AG08396 (cell line): ENCODE measurements around the gene CD9.
"Not testable (repeated sequence)": the region's sequence is repeated elsewhere in the genome, so short reads cannot be mapped to it uniquely, and the experiment has no call there.

Source experiments
- DNase-seq: peaks from one replicate; pipeline ENCODE4 v3.0.0; 2012; ENCODE audit warnings: low spot score, mixed read lengths

The CD9 gene, protein sequence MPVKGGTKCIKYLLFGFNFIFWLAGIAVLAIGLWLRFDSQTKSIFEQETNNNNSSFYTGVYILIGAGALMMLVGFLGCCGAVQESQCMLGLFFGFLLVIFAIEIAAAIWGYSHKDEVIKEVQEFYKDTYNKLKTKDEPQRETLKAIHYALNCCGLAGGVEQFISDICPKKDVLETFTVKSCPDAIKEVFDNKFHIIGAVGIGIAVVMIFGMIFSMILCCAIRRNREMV

DNA sequence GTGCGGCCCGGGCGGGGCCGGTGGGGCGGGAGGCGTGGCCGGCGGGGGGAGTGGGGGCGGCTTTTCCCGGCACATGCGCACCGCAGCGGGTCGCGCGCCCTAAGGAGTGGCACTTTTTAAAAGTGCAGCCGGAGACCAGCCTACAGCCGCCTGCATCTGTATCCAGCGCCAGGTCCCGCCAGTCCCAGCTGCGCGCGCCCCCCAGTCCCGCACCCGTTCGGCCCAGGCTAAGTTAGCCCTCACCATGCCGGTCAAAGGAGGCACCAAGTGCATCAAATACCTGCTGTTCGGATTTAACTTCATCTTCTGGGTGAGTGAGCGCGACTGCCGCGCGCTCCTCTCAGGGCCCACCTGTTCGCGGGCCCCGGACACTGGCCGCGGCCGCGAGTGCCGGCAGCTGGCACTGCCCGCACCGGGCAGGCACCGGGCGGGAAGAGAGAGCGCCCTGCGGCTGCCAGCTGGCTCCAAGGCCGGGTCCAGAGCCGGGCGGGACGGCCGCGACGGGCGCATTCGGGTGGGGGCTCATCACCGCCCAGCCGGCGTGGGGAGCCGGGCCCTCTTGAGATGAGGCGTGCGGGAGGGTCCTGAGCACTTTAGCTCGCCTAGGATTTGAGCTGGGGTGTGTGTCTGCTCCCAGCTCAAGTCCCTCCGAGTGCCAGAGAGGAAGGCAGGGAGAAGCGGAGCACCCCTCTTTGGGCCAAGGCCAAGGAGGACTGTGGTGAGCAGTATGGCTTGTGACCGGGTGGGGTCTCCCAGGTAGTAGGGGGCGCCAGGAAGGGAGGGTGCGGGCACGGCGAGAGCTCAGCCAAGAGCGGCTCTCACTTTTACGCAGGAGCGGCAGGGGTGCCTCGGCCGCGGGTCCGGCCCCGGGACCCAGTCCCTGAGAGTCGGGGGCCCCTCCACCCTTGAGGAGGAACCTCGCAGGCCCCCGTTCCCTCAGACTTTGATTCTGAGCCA is at the start of gene CD9:
Gene CD9, plus strand, starts transcription at position 145 of the 957 bp plus-strand sequence. Its CDS starts 100 bp downstream, at position 245.
- peak; percentile 94 for DNase-seq

DNA sequence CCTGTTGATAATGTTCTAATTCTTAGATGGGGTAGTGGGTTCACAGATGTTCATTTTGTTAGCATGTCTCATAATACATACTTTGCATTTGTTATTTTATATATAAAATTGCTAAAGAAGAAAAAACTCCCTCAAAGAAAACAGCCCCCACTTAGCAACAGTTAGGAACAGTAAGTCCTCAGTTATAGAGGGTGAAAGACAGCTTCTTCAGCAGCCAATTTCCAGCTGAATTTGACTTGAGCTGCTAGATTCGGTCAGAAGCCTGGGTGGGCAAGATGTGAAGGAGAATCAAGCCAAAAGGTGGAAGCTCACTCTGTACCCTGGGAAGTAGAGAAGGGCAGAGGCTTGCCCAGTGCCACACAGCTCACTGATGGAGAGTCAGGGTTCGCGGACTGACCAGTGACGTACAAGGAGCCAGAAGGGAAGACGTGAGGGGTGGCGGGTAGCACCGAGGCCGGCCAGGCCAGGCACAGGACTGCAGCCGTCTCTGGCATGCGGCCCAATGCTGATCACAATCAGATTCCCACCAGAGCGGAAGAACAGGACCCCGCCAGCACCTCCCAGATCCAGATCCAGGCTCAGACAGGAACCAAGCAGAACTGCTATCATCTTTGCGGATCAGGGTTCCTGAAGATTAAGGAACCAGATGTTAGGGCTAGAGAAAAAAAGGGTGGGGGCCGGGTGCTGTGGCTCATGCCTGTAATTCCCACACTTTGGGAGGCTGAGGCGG is 45.3 kb upstream of the CD9 start:
- no peak for DNase-seq

DNA sequence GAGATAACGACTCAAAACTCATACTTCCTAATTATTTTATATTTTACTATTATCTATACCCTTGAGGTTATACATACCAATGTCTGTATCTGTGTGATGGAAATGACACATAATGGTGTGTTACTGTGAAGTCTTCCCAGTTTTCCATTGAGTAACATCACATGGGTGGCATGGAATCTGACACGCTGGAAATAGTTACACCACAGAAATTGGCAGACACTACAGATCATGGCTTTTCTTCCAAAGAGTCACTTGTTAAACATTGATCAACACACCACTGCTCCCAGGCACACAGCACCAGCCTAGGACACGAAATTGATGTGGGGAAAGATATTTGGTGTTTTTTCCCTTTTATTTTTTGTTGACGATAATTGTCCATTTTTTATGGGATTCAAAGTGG is 42.7 kb upstream of the CD9 start:
- DNase-seq: no peak

DNA sequence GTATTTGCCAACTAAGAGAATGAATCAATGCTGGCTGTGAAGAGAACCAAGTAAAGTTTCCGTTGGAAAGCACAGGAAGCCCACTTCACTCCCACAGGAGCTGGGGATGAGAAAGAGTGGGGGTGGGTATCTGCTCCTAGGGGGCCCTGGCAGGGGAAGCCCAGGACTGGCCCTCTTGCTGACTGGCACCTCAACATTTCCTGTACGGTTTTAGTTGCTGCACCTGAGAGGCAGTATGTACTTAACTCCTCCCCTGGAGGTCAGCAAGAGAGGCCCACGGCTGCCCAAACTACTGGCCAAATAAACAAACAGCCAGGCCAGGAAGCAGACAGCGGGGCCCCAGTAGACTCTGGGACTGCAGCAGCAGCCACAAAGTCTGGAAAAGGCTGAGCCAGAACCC is 41.9 kb upstream of the CD9 start:
- no peak for DNase-seq

DNA sequence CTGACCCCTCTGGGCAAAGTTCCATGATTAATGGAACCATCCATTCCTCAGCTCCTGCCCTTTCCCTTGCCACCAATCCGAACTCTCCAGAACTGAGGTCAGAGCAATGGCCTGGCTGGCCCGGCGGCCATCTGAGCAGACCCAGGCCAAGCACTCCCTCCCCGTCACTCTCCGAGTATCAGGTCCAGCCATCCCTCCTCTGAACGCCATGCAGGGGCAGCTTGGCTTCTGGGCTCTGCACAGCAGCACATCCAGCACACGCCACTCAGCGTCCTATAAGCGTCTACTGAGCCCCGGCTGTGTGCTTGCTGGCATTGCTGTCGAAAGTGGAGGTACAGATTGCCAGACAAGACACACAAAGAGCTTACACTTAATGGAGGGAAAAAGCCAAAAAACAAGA is 41.5 kb upstream of the CD9 start:
- no peak for DNase-seq

- not testable (repeated sequence) for DNase-seq
Measured at GRCh38 chr12:6159166-6160011, 40.8 kb upstream of the CD9 start.

GRCh38 chr12:6160049-6160649 is 40.1 kb upstream of the CD9 start:
- DNase-seq: not testable (repeated sequence)

GRCh38 chr12:6161124-6161882 is 38.9 kb upstream of the CD9 start:
- DNase-seq: peak; percentile 61

- no peak for DNase-seq
Measured at GRCh38 chr12:6163416-6164060, 36.7 kb upstream of the CD9 start.

- peak; percentile 46 for DNase-seq
Measured at GRCh38 chr12:6165395-6165794, 34.8 kb upstream of the CD9 start.

DNA sequence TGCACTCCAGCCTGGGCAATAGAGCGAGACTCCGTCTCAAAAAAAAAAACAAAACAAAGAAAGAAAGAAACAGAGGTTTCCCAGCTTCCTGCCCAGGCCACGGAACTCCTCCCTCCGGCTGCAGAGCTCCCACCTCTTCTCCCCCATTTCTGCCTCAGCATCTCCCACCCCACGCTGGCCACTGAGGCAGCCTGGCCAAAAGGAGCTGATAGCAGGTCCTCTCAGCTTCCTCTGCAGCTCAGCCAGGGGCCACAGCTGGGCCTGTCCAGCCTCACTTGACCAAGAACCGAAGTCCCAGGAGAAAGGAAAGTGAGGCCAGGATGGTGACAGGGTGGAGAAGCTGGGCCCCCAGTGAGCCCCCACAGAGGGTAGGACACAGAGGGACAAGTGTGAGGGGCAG is 33.4 kb upstream of the CD9 start:
- no peak for DNase-seq

- peak; percentile 85 for DNase-seq
Measured at GRCh38 chr12:6167327-6168280, 32.6 kb upstream of the CD9 start.

DNA sequence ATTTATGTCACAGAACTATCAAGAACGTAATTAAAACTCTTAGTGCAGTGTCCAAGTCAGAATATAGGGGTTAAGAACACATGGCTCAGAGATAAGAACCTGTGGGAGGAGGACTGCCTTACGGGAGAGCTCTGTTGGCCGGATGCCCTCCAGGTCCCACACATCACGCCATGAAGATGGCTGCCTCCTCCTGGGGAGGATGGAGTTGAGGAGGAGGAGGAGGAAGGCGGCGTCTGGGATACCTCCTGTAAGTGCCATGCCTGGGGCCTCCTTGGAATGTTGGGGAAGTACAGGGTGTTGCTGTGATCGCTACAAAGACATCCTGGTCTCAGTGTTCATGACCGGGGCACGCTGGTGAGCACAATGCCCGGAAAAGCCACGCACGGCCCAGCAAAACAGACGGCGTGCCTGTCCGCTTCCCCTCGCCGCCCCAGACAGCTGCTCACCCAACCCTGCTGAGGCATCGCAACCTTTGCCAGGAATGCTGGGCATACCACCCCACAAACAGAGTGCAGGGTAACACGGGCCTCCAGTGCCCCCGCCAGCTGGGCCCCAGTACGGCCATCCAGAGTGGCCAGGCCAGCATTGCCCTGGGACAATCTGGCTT is 28.7 kb upstream of the CD9 start:
- DNase-seq: no peak

GRCh38 chr12:6172086-6172485 is 28.1 kb upstream of the CD9 start:
- no peak for DNase-seq

DNA sequence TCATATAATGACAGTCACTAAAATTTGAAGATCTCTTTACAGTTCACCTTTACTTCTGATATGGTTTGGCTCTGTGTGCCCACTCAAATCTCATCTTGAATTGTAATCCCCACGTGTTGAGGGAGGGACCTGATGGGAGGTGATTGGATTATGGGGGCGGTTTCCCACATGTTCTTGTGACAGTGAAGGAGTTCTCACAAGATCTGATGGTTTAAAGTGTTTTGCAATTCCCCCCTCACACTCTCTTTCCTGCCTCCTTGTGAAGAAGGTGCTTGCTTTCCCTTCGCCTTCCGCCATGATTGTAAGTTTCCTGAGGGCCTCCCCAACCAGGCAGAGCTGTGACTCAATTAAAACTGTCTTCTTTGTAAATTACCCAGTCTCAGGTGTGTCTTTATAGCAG is 27.3 kb upstream of the CD9 start:
- DNase-seq: no peak

- no peak for DNase-seq
Measured at GRCh38 chr12:6177642-6178358, 22.4 kb upstream of the CD9 start.

GRCh38 chr12:6178981-6179761 is 21.0 kb upstream of the CD9 start:
- no peak for DNase-seq
